Umbilical cord (tissue), 2 donors: Measurements from ENCODE around the gene MEOX1. TPM values are rescaled to one million over a fixed set of nuclear protein-coding genes. Genes with fewer than 3 reads are reported as not detected.
"Not testable (repeated sequence)": the region's sequence is repeated elsewhere in the genome, so short reads cannot be mapped to it uniquely, and the experiment has no call there.

ENCODE experiments used
- DNase-seq: peaks from one replicate; pipeline ENCODE4 v3.0.0-alpha.2; 2015; ENCODE audit warnings: low spot score
- total RNA-seq: library from RNA; depleted of rRNA; stranded (reverse); fragments of >200 nt; gene quantifications from one replicate; pipeline ENCODE4 v1.2.3, GENCODE V29; 2014; ENCODE audit warnings: low replicate concordance; ENCODE audit not compliant: insufficient read depth

The MEOX1 gene
- 4.6 TPM for total RNA-seq

DNA sequence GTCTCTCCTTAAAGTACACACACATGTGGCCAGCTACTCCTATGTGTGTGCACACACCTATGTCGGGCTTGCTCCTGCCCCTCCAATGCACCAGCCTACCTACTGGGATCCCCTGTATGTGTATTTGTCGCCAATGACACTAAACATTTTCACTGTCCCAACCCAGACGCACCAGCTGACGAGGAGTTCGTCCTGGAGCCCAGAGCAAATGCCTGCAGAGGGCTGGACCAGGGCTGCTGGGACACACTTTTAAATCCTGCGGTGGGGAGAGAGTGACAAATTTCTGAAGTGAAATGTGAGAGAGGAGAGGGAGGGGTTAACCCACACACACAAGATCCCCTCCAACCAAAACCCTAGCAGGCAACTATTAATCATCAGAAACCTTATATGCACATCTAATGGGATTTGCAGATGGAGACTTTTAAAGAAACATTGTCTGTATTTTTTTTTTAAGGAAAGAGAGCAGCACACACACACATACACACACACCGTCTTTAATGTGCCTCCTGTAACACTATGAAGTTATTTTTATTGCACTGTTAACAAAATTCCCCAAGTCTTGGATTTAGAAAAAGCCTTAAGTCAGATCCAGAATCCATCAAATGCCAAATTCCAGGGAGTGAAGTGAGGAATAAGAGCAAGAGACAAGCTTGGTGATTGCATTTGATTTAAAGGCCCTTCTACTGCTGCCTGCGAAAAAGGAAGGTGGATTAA, at the start of gene MEOX1:
Gene MEOX1, minus strand, starts transcription at position 224 of the 714 bp plus-strand sequence. CDS start 388 bp downstream, outside the sequence.
- DNase-seq, result peak; percentile 91

DNA sequence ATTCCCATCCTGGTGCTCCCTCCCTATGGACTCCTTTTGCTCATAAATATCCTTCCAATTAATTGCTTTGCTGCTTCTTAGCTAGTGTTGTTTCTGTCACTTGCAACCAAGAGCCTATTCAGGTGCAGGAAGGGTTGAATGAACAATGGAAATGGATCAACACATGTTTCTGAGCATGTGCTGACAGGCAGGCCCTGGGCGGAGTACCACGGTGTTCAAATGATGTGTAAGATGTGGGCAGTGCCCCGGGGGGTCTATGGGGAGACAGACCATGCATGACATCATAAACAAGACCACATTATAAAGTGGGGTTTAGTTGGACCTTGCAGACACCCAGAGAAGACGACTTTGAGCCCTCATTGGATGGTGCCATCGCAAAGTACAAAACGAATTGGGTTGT, 48.4 kb upstream of the MEOX1 start:
- DNase-seq, result no peak

GRCh38 chr17:43709210-43709609, 47.5 kb upstream of the MEOX1 start:
- no peak for DNase-seq

DNA sequence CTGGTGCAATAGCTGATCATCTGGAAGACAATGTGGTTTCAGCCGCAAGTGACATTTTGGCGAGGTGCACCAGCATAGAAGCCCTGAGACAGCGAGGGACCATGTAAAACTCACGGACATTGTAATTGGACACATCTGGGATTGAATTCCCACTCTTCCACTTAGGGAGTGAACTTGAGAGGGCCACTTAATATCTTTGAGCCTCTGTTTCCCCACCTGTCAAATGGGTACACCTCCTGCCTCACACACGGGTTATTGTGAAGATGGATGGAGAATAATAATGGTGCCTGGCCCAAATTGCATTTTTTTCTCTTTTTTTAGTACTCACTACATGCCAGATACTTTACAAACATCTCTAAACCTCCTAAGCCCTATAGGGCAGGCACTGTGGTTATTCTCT, 45.5 kb upstream of the MEOX1 start:
- no peak for DNase-seq

DNA sequence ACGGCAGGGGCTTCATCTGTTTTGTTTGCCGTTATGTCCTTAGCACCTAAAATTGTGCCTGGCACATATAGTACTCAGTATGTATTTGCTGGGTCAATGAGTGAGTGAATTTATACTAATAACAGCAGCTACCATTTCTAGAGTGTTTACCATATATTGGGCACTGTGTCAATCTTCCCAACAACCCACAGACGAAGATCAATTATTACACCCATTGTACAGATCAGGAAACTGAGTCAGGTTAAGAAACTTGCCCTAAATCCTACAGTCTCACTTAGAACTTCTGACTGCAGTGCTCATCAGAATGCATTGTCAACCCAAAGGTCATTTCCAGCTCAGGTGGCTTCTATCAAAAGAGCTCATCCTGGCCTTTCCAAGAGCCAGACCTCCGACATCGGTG, 44.5 kb upstream of the MEOX1 start:
- DNase-seq, result no peak

GRCh38 chr17:43703630-43704029, 41.9 kb upstream of the MEOX1 start:
- DNase-seq, result no peak

GRCh38 chr17:43702637-43703036, 40.9 kb upstream of the MEOX1 start:
- DNase-seq, result no peak

DNA sequence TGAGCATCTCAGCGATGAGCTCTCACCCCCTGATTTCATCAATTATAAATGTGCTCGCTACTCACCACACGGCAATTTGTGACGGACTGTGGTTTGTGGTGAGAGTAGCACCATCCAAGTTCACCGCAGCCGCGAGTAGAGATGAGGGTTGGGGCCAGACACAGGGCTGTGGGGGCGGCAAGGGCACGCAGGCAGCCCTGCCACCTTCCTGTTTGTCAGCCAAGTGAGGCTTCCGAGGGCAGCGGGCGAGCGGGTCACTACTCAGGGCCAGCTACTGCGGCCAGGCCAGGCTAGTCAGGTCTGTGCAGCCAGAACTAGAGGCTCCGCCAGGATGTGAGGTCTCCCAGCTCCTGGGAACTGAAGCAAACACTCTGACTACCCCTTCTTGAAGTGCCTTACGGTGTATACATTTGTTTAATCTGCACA, 39.6 kb upstream of the MEOX1 start:
- DNase-seq, result no peak

- DNase-seq, result no peak
These were observed 37.7 kb upstream of the MEOX1 start for GRCh38 chr17:43699438-43699756.

- no peak for DNase-seq
These were observed 37.1 kb upstream of the MEOX1 start for GRCh38 chr17:43698678-43699437.

GRCh38 chr17:43697937-43698336, 36.2 kb upstream of the MEOX1 start:
- DNase-seq, result no peak

DNA sequence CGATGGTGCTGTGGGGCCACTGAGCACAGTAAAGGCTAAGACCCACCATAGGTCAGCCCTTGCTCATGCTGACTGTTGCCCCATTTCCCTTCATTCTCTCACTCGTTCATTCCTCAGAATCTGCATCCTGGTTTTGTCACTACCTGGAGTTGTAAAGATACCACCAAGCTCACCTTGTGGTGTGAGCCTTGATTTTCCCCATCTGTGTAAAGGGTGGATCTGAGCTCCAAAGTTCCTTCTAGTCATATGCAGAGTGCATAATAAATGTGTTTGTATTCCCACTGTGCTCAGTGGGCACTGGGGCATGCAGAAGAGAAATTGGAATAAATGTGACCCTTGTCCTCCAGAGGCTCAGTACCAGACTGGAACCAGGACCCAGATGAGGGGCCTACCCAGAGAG, 35.2 kb upstream of the MEOX1 start:
- DNase-seq, result no peak

DNA sequence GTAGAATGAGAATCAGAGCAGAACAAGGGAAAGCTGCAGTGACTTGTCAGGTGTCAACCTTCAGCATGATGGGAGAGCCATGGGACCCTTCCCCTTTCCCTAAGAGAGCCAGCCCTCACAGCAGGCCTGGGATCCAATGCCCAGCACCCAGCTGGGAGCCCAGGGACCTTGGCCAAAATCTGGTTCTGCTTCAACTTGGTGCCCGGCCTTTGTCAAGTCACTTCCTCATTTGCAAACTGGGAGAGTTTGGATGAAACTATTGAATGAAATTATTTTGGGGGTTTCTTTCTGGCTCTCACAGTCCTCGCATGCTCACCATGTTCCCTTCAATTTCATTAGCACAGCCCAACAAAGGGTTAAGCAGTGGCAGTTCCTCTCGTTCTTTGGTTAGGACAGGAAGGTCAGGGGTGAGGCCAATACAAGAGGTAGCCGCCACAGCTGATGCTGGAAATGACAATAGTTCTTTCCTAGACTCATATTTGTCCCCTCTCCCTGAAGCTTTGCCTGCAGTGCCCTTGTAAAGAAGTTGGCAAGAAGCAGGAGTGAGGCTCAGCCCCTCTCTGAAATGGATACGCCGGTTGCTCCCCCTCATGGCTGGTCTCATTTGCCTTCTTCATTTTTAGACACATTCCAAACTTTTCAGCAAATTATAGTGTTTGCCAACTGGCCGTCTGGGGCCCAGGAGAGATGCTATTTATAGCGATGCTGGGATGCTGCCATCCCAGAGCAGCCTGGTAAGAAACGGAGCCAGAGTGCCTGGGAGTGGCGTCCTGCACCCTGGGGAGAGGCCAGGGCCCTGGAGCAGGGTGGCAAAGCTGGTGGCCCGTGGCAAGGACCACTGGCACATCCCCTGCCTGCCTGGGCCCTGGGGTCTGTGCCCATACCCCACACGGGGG, 34.5 kb upstream of the MEOX1 start:
- DNase-seq, result peak; percentile 62

- peak; percentile 84 for DNase-seq
These were observed 32.6 kb upstream of the MEOX1 start for GRCh38 chr17:43694081-43694870.

GRCh38 chr17:43691317-43691693, 29.6 kb upstream of the MEOX1 start:
- DNase-seq, result no peak

DNA sequence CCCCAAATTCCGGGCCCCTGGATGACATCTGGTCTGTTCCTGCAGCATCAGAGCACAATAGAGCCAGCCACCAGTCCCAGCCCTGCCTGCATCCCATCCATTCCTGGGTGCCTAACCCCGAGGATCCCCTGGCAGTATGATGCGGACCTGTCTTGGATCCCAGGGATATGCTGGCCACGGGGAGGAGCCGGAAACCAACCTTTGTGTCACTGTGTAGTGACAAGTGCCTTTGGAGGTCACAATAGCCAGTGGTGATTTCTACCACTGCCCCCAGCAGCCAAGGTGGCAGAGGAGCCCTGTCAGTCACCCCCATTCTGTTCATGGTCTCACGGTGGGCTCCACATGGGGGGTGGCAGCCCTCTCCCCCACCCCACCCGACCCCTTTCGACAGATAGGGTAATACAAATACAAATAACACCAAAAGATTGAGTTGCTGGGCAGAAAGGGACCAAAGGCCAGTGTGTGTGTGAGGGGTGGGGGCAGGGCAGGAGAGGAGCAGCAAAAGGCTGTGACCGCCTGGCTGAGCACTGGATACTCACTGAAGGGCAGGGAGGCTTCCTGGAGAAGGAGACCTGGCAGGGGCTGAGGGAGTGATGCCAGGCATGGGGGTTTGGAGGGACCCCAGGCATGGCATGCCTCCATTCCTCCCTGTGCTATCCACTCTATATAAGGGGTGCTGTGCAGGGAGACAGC, 29.0 kb upstream of the MEOX1 start:
- no peak for DNase-seq

DNA sequence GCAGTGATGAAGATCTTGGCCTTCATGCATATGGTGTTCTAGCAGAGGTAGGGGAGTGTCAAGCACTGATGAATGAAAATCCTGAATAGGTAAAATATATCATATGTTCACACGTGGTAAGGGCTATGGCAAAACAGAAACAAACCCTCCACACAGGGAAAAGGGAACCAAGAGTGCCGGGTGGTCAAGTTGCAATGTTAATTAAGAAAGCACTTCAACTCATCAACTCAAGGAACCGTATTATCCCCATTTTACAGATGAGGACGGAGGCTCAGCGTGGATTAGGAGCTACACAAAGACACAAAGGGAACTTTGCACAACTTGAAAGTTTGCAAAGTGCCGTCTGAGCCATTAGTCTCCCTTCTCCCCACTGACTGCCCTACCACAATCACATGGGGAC, 28.1 kb upstream of the MEOX1 start:
- no peak for DNase-seq

DNA sequence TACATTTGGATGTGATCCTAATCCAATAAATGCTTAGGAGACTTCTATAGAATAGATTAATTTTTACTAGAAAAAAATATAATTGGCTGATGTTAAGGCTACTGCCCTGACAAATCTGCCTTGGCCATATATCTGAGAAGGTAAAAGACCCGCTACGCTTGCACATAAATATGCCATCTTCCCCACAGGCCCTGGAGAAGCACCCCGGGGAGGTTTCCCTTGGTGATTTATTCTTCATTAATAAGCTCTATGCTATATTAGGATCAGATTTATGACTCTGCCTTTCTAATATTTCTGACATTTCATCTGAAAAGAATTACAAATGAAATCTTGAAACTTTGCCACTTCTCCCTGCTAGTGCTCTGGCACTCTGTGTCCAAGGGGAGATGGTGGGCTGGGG, 27.4 kb upstream of the MEOX1 start:
- no peak for DNase-seq

DNA sequence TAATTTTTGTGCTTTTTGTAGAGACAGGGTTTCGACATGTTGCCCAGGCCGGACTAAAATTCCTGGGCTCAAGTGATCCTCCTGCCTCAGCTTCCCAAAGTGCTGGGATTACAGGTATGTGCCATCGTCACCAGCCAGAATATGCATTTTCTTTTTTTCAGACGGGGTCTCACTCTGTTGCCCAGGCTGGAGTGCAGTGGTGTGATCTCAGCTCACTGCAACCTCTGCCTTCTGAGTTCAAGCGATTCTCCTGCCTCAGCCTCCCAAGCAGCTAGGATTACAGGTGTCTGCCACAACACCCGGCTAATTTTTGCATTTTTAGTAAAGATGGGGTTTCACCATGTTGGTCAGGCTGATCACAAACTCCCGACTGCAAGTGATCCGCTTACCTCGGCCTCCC, 25.2 kb upstream of the MEOX1 start:
- DNase-seq, result not testable (repeated sequence)

- DNase-seq, result no peak
These were observed 22.4 kb upstream of the MEOX1 start for GRCh38 chr17:43683928-43684653.
